Putamen (tissue), 1 donor: ENCODE results near the gene SCLT1.

Source experiments
- DNase-seq: peaks from one replicate; pipeline ENCODE4 v3.0.0-alpha.2; 2016; ENCODE audit warnings: low spot score

SCLT1 gene

DNA sequence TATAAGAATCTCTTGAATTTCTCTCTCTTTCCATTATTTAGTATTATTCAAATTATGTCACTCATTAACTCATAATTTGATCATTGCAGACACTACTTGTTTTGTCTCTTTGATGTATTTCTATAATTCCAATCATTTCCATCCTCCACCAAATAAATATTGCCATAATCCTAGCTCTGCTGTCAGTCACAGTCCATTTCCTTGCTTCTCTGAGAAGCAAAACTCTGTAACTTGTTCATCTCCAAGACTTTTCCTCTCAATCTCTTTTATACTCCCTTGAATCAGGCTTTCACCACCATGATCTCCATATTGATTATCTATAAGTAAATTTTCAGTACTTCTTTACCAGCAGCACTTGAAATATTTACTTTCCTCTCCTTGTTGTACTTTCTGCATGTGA lies 135.9 kb downstream of the SCLT1 start:
- no peak for DNase-seq

DNA sequence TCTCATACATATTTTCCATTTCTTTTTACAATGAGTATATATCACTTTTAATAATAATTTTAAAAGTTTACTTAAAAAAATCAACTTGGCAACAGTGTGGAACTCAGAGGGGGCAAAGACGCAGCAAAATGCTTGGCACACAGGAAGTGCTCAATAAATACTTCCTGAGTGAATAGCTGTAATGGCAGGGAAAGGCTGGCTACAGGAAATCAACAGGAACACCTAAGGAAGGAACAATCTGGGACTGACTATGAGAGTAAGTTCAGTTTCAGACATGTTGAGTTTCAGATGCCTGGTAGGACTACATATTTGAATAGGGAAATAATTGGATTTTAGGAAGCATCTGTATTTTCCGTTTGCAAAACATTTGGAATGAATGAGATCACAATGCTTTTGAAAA lies 137.6 kb downstream of the SCLT1 start:
- DNase-seq: no peak

- DNase-seq: no peak
These were observed 138.4 kb downstream of the SCLT1 start for GRCh38 chr4:128954941-128955340.

DNA sequence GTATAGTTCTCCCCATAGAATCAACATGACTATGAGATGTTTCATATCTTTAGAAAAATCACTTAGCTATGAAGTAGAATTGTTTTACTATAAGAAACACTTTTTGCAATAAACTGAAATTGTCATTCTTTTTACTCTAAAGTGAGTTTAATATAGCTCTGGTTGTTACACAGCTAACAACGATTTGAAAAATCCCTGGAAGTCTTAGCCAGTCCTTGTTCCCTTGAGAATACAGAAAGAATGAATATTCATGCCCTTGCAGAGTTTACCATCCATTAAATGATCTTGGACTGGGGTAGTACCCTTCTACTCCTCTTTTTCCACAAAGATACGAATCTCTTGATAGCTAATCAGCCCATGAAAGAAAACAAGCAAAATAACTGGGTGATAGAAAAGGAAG lies 142.0 kb downstream of the SCLT1 start:
- no peak for DNase-seq

GRCh38 chr4:128950796-128951195 lies 142.5 kb downstream of the SCLT1 start:
- no peak for DNase-seq

GRCh38 chr4:128946916-128947315 lies 146.4 kb downstream of the SCLT1 start:
- DNase-seq: no peak

DNA sequence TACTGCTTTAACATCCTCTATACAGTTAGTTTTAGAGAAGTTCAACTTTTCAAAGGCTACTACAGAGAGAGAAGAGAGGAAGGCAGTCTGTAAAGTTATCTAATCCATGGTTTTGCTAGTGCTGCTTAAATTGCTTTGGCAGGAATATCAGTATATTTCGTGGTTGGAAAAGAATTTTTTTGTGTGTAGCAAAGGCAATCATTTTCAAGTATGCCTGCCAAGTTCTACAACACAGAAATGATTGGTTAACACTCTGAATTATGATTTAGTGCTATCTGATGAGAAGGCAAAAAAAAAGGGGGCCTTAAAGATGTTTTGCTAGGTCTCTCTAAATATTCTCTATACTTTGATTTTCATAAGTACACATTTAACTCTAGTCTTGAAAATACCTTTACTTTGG lies 150.7 kb downstream of the SCLT1 start:
- no peak for DNase-seq

DNA sequence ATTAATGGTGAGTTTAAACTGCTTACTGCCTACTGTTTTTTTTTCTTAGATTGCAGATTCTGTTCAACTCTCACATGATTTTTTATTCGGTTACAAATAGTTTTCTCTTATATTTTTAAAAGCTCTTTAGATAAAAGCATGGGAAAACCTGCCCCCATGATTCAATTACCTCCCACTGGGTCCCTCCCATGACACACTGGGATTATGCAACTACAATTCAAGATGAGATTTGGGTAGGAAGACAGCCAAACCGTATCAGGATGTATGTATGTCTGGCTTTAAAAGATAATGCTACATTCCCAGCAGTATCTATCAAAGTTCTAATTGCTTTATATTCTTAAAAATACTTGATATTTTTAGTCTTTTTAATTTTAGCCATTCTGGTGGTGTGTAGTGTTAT lies 152.4 kb downstream of the SCLT1 start:
- peak; percentile 55 for DNase-seq

GRCh38 chr4:128930051-128930450 lies 163.3 kb downstream of the SCLT1 start:
- DNase-seq: no peak

DNA sequence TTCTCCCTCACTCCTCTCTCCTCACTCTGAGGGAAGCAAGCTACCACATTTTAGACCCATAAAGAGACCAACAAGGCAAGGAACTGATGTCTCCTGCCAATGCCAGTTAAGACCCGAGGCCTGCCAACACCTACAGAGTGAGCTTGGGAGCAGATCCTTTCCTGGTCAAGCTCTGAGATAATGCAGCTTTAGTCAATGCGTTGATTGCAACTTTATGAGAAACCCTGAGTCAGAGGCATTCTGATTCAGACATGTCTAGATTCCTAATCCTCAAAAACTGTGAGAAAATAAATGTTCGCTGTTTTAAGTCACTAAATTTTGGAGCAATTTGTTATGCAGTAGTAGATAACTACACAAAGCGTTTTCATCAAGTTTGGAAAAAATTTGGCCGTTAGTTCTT lies 168.4 kb downstream of the SCLT1 start:
- DNase-seq: no peak

- no peak for DNase-seq
These were observed 171.4 kb downstream of the SCLT1 start for GRCh38 chr4:128921954-128922353.

DNA sequence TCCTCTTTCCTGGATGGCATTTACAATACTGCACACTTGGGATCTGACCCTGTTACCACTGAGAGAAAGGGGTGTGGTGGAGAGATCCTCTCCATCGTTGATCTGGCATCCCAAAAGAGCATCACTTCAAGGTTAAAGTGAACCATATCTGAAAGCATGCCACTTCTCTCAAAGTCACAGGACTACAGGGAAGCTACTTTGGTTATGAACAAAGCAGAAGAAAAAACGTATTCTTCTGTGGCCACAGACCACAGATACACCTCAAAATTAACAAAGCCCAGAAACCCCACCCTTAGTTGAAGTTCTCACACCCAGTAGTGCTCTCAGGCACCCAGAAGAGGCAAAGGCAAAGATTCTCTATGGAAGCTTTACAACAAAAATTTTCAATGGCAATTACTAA lies 175.6 kb downstream of the SCLT1 start:
- DNase-seq: no peak

DNA sequence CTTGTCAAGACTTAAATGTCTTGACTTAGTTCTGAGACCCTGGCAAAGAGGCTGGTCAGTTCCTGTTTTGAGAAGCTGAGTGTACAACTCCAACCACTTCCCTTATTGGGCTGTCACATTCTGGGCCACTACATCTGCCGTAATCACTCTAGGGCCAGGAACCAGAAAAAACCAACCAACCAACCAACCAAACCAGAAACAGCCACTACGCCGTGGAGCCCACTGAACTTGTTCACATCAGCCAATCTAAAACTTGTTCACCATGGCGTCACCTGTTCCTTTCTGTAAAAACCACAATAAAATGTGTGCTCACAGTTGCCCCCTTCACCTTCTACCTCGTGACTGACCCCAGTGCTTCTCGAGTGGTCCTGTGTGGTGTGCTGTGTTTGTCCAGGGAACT lies 176.5 kb downstream of the SCLT1 start:
- peak; percentile 44 for DNase-seq

DNA sequence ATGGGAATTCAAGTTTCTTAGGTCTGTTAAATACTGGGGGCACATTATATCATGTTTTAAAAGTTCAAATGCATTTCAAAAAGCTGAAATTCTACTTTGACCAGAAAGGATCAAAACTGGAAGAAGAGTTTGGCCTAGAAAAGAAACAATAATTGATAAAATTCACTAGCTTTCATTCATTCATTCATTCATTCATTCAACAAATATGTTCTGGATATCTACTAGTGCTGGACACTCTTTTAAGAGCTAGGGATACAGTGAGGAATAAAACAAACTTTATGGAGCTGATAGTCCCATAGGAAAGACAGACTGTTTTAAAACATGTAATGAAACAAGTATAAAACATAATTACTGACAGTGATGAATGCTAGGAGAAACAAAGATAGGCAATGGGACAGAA lies 177.8 kb downstream of the SCLT1 start:
- no peak for DNase-seq

- peak; percentile 35 for DNase-seq
These were observed 180.1 kb downstream of the SCLT1 start for GRCh38 chr4:128913228-128913627.

DNA sequence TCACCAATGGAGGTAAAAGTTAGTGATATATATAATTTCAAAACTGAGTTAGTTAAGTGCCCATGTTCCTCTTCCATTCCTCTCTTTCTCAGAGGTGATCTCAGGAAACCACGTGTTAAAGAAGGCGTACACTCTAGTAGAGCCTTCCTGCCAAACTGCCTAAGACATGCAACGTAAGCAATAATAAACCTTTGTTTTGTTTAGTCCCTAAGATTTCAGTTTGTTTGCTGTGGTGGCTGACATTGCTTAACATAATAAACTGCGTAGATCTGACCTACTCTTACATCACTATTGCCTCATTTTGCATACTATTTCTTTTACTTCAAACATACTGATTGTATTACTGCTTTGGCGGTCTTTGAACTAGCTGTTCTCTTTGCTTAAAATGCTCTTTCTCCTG lies 184.6 kb downstream of the SCLT1 start:
- no peak for DNase-seq

DNA sequence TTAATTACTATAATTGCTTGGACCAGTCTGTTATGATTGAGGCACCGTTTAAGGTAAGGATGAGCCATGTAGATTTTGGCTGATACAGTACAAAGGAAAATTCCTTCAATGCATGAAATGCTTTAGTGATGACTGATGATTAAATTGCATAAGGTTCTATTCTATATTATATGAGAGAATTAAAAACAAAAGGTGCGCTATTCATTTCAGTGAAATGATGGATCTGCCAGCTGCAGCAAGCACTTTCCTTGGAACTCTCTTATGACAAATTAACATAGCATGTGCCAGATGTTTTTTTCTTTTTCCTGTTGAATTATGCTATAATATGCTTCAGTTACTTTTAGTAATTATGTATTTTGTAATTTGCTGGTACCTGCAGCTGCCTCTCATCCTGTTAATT lies 185.4 kb downstream of the SCLT1 start:
- DNase-seq: no peak

DNA sequence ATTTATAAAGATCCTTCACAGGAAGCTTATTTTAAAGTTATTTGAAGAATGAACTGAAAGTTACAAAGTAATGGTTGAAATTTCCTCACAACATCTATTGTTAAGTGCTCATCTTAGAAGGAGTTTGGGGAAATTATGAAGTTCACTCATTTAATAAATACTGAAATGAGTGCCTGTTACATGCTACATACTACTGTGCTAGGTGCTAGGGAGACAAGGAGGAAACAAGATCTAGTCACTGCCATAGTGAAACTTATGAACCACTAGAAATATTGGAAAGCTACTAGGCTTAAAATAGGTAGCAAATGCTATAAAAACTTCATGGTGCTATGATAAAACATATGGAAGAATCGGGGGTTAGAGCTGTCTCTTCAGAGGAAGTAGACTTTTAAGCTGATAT lies 186.8 kb downstream of the SCLT1 start:
- no peak for DNase-seq

GRCh38 chr4:128904821-128905220 lies 188.5 kb downstream of the SCLT1 start:
- no peak for DNase-seq

- DNase-seq: no peak
These were observed 212.7 kb downstream of the SCLT1 start for GRCh38 chr4:128880662-128881061.

GRCh38 chr4:128879971-128880370 lies 213.4 kb downstream of the SCLT1 start:
- DNase-seq: no peak

DNA sequence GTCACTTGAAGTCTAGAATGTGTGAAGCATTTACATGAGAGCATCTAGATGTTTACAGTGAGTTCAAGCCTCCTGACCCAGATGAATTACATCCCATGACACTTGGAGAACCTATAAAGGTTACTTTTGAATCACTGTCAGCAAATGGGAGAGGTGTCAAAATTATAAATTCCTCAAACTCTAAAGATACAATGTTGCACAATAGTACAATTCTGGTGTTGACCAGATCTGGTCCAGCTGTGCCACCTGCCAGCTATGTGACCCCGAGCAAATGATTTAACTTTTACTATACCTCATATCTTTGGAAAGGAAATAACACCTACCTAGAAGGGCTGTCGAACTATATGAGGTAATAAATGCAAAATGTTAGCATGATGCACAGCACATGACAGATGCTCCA lies 214.1 kb downstream of the SCLT1 start:
- no peak for DNase-seq

DNA sequence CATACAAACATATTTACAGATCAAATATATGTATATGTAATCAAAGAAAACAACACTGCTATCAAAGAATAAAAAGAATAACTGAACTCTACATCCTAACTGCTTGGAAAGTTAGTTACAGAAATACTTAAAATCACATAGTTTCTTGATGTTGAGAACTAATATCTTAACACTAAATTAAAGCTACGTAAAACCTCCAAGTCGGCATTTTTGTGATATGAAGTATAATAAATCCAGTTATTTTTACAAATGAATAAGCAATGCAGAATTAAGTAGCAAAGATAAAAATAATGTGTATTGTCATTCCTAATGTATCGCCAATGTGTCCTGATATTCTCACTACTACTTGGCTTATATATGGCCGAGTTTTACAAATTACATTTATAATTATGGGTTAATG lies 215.4 kb downstream of the SCLT1 start:
- no peak for DNase-seq

GRCh38 chr4:128876200-128876599 lies 217.1 kb downstream of the SCLT1 start:
- DNase-seq: no peak

- no peak for DNase-seq
These were observed 221.4 kb downstream of the SCLT1 start for GRCh38 chr4:128871948-128872347.
